HCT116 (cell line): Measurements from ENCODE around the gene DPF3. TPM values are rescaled to one million over a fixed set of nuclear protein-coding genes. Genes with fewer than 3 reads are reported as not detected.

ENCODE experiments used
- ATAC-seq: fragments of 200-7000 bp; cut with Tn5 transposase; 2 replicates; pipeline ENCODE4 v1.9.1; 2020; ENCODE audit warnings: mild to moderate bottlenecking, moderate library complexity
- BruUV-seq: library from RNA; stranded (reverse); fragments of 400-500 nt; replicated peaks from 2 replicates; lab custom pipeline; 2021; lab: Mats Ljungman, UMichigan
- CTCF ChIA-PET: fragments of 300-600 bp; sonication (Branson Sonifier 250); formaldehyde crosslinking; loops from one replicate; lab custom pipeline; 2021; ENCODE audit warnings: antibody characterized with exemption; lab: Charles Lee
- POLR2A ChIA-PET: fragments of 300-600, 350-600 bp; sonication (Branson Sonifier 250); formaldehyde crosslinking; loops from one replicate; lab custom pipeline; 2021; ENCODE audit warnings: antibody characterized with exemption; lab: Charles Lee
- RAD21 ChIA-PET, 2 experiments: fragments of 300-600 bp; sonication (Branson Sonifier 250); formaldehyde crosslinking; loops; one replicate each; lab custom pipeline; 2023; ENCODE audit warnings: low total read pairs in 2 of 2; ENCODE audit not compliant: uncharacterized antibody in 2 of 2, unreplicated experiment in 2 of 2, low non-redundant PET in 1 of 2; lab: Charles Lee
- DNase-seq: peaks from one replicate; pipeline ENCODE4 v3.0.0-alpha.2; 2010; ENCODE audit warnings: low read depth, low spot score
- H2AFZ ChIP-seq: fragments of 200-600 bp; shearing (Covaris generic), sonication (generic); 2 replicates; pipeline ENCODE4 v1.6.1; 2017; ENCODE audit warnings: low read depth, mixed run types, mixed read lengths, antibody characterized with exemption, low read length; ENCODE audit not compliant: poor library complexity, severe bottlenecking
- H3K27ac ChIP-seq: 2 replicates; pipeline ENCODE4 v1.5.1; 2012; ENCODE audit warnings: low read depth, low read length
- H3K27me3 ChIP-seq: fragments of 200-600 bp; sonication (generic); 2 replicates; pipeline ENCODE4 v1.6.1; 2016; ENCODE audit warnings: mixed run types, low read length, mixed read lengths; ENCODE audit not compliant: insufficient read depth
- H3K36me3 ChIP-seq, 2 experiments: fragments of 200-500 bp in 1 of 2; fragments of 200-600 bp in 1 of 2; sonication (Bioruptor generic) in 1 of 2; sonication (generic) in 1 of 2; 2 replicates each; pipeline versions ENCODE4 v1.5.1 to v1.6.1; 2014 to 2016; ENCODE audit warnings: low read length in 2 of 2, inconsistent platforms in 1 of 2, mixed read lengths in 1 of 2, mixed run types in 1 of 2; ENCODE audit not compliant: insufficient read depth in 2 of 2, control insufficient read depth in 1 of 2
- H3K4me1 ChIP-seq, 2 experiments: fragments of 200-600 bp in 1 of 2; sonication (generic) in 1 of 2; 2 replicates each; pipeline versions ENCODE4 v1.5.1 to v1.6.1; 2012 to 2017; ENCODE audit warnings: low read length in 2 of 2, inconsistent platforms in 1 of 2, mild to moderate bottlenecking in 1 of 2, mixed read lengths in 1 of 2, mixed run types in 1 of 2, moderate library complexity in 1 of 2; ENCODE audit not compliant: insufficient read depth in 2 of 2, control insufficient read depth in 1 of 2
- H3K4me2 ChIP-seq: fragments of 200-600 bp; sonication (generic); 2 replicates; pipeline ENCODE4 v1.6.1; 2017; ENCODE audit warnings: mixed run types, low read length, mixed read lengths
- H3K4me3 ChIP-seq, 2 experiments: fragments of 200-600 bp in 1 of 2; sonication (generic) in 1 of 2; replicated peaks in 1 of 2; 2 replicates each; pipeline ENCODE4 v1.5.1; 2011 to 2016; ENCODE audit warnings: low read length in 2 of 2, control low read depth in 1 of 2, low read depth in 1 of 2, mild to moderate bottlenecking in 1 of 2, mixed read lengths in 1 of 2, mixed run types in 1 of 2
- H3K79me2 ChIP-seq: fragments of 200-600 bp; sonication (generic); 2 replicates; pipeline ENCODE4 v1.6.1; 2017; ENCODE audit warnings: mild to moderate bottlenecking, mixed run types, low read length, moderate library complexity, mixed read lengths; ENCODE audit not compliant: insufficient read depth
- H3K9ac ChIP-seq: fragments of 200-600 bp; sonication (generic); 2 replicates; pipeline ENCODE4 v1.6.1; 2016; ENCODE audit warnings: low read length, mixed read lengths
- H3K9me2 ChIP-seq: fragments of 200-600 bp; sonication (generic), shearing (Covaris generic); 2 replicates; pipeline ENCODE4 v1.6.1; 2017; ENCODE audit warnings: mixed run types, mild to moderate bottlenecking, moderate library complexity; ENCODE audit not compliant: insufficient read depth
- H3K9me3 ChIP-seq, 2 experiments: fragments of 200-500 bp in 1 of 2; fragments of 200-600 bp in 1 of 2; sonication (Bioruptor generic) in 1 of 2; sonication (generic) in 1 of 2; 2 replicates each; pipeline ENCODE4 v1.6.1; 2014 to 2017; ENCODE audit warnings: low read length in 2 of 2, mixed read lengths in 2 of 2, inconsistent platforms in 1 of 2, low read depth in 1 of 2, mild to moderate bottlenecking in 1 of 2, mixed run types in 1 of 2, moderate library complexity in 1 of 2; ENCODE audit not compliant: control insufficient read depth in 1 of 2, insufficient read depth in 1 of 2
- H4K20me1 ChIP-seq: fragments of 200-600 bp; sonication (generic), shearing (Covaris generic); 2 replicates; pipeline ENCODE4 v1.6.1; 2017; ENCODE audit warnings: mixed run types, mild to moderate bottlenecking, moderate library complexity; ENCODE audit not compliant: insufficient read depth
- CBX3 ChIP-seq: IDR thresholded peaks from 2 replicates; pipeline ENCODE4 v1.6.1; 2012; ENCODE audit warnings: low read depth
- CEBPB ChIP-seq: IDR thresholded peaks from 2 replicates; pipeline ENCODE4 v1.6.1; 2012; ENCODE audit warnings: low read depth
- CTCF ChIP-seq, 3 experiments: fragments of 200-600 bp in 1 of 3; sonication (generic) in 1 of 3; IDR thresholded peaks in 2 of 3; conservative IDR thresholded peaks in 1 of 3; 2 replicates each; pipeline ENCODE4 v1.5.1; 2012 to 2017; ENCODE audit warnings: low read depth in 2 of 3, low read length in 2 of 3, antibody characterized with exemption in 1 of 3, borderline replicate concordance in 1 of 3, control low read depth in 1 of 3, mild to moderate bottlenecking in 1 of 3, mixed read lengths in 1 of 3, mixed run types in 1 of 3, moderate library complexity in 1 of 3; ENCODE audit not compliant: insufficient read depth in 1 of 3
- FOSL1 ChIP-seq: IDR thresholded peaks from 2 replicates; pipeline ENCODE4 v1.6.1; 2012; ENCODE audit warnings: low read depth
- JUND ChIP-seq: IDR thresholded peaks from 2 replicates; pipeline ENCODE4 v1.6.1; 2012
- MAX ChIP-seq: IDR thresholded peaks from 2 replicates; pipeline ENCODE4 v1.6.1; 2012
- SIN3A ChIP-seq: IDR thresholded peaks from 2 replicates; pipeline ENCODE4 v1.6.1; 2012; ENCODE audit warnings: low read depth
- SRF ChIP-seq: IDR thresholded peaks from 2 replicates; pipeline ENCODE4 v1.6.1; 2012; ENCODE audit warnings: low read depth
- ZFX ChIP-seq: fragments of 450-650 bp; IDR thresholded peaks from 2 replicates; pipeline ENCODE4 v1.6.1; 2017
- intact Hi-C: fragments of 100-400 bp; cut with micrococcal nuclease; formaldehyde crosslinking; loops from 2 replicates; pipeline ENCODE4 v1.10.0; 2022
- total RNA-seq: library from RNA; stranded (reverse); gene quantifications from one replicate; pipeline ENCODE4 v1.2.1, GENCODE V29; 2021; ENCODE audit not compliant: unreplicated experiment

Gene DPF3
- total RNA-seq, 1 experiment from 2014 or later = 0.27 TPM

- no TSS peak for BruUV-seq
- Histone ChIP-seq H2AFZ (no peak overlapping the region), H4K20me1 (no peaks in the 10 kb centered on the region), H3K9me3 (no peaks in the 10 kb centered on the region), H3K9me2 (no peaks in the 10 kb centered on the region), H3K4me1 (no peaks in the 10 kb centered on the region), H3K36me3 (no peaks in the 10 kb centered on the region), H3K4me2 (no peak overlapping the region), H3K9ac (no peak overlapping the region), H3K27ac (no peak overlapping the region), H3K79me2 (no peaks in the 10 kb centered on the region), H3K27me3 (peaks cover 45% of the 10 kb centered on the region), H3K4me3 (no peak overlapping the region)
- TF ChIP-seq CEBPB (no peak), SRF (no peak), MAX (no peak), CBX3 (no peak), FOSL1 (no peak), ZFX (no peak), JUND (no peak)
- DNase-seq (no peak), ATAC-seq (no peak)
- CTCF ChIA-PET = interaction anchor here (1.2 kb wide), 1 partner anchor 370 kb away, joined by 3 read pairs; no protein-coding TSS in a partner anchor
- RAD21 ChIA-PET = no interaction called here
- intact Hi-C loops = no loop called here
- POLR2A ChIA-PET = no interaction called here
Observed at GRCh38 chr14:72578514-72578913, 315.4 kb downstream of the DPF3 start.

GRCh38 chr14:72577521-72577920 lies 316.4 kb downstream of the DPF3 start:
- Histone ChIP-seq H3K4me1 (no peaks in the 10 kb centered on the region), H4K20me1 (no peaks in the 10 kb centered on the region), H3K79me2 (no peaks in the 10 kb centered on the region), H3K27ac (no peak overlapping the region), H3K9me2 (no peaks in the 10 kb centered on the region), H3K4me2 (no peak overlapping the region), H3K36me3 (no peaks in the 10 kb centered on the region), H3K27me3 (peaks cover 53% of the 10 kb centered on the region), H3K9me3 (no peaks in the 10 kb centered on the region), H2AFZ (no peak overlapping the region), H3K4me3 (no peak overlapping the region), H3K9ac (no peak overlapping the region)
- POLR2A ChIA-PET = interaction anchor here (0.9 kb wide), 1 partner anchor 10 kb away, joined by 3 read pairs; no protein-coding TSS in a partner anchor
- BruUV-seq = no TSS peak
- RAD21 ChIA-PET = no interaction called here
- intact Hi-C loops = no loop called here
- DNase-seq = no peak
- TF ChIP-seq SIN3A (no peak), CEBPB (no peak), CTCF (IDR thresholded peaks at IDR 0.05 in 2 of 3, conservative IDR thresholded peaks at IDR 0.05 in 1 of 3; ENCODE audit: borderline replicate concordance in 1 of 3, insufficient read depth in 1 of 3, low read depth in 2 of 3, low read length in 2 of 3) (no peak)
- TF ChIP-seq, all 23 proteins: peak for 0
- no peak for ATAC-seq
- CTCF ChIA-PET = interaction anchor here (1.2 kb wide), 1 partner anchor 371 kb away, joined by 3 read pairs; no protein-coding TSS in a partner anchor
